HCT116 (cell line): ENCODE results near the gene GPR26.

Experiments used
- CEBPB ChIP-seq: IDR thresholded peaks from 2 replicates; pipeline ENCODE4 v1.6.1; 2012; ENCODE audit warnings: low read depth
- EGR1 ChIP-seq: IDR thresholded peaks from 2 replicates; pipeline ENCODE4 v1.6.1; 2012; ENCODE audit warnings: low read depth
- POLR2A ChIP-seq: IDR thresholded peaks from 2 replicates; pipeline ENCODE4 v1.7.0; 2011; ENCODE audit warnings: borderline replicate concordance; ENCODE audit not compliant: insufficient read depth, insufficient read length; ENCODE audit errors: extremely low read depth
- TF ChIP-seq, protein P1 (sequence below), 3 experiments: fragments of 200-600 bp in 1 of 3; sonication (generic) in 1 of 3; IDR thresholded peaks in 2 of 3; conservative IDR thresholded peaks in 1 of 3; 2 replicates each; pipeline ENCODE4 v1.5.1; 2012 to 2017; ENCODE audit warnings: low read depth in 2 of 3, low read length in 2 of 3, antibody characterized with exemption in 1 of 3, borderline replicate concordance in 1 of 3, control low read depth in 1 of 3, mild to moderate bottlenecking in 1 of 3, mixed read lengths in 1 of 3, mixed run types in 1 of 3, moderate library complexity in 1 of 3; ENCODE audit not compliant: insufficient read depth in 1 of 3

DNA sequence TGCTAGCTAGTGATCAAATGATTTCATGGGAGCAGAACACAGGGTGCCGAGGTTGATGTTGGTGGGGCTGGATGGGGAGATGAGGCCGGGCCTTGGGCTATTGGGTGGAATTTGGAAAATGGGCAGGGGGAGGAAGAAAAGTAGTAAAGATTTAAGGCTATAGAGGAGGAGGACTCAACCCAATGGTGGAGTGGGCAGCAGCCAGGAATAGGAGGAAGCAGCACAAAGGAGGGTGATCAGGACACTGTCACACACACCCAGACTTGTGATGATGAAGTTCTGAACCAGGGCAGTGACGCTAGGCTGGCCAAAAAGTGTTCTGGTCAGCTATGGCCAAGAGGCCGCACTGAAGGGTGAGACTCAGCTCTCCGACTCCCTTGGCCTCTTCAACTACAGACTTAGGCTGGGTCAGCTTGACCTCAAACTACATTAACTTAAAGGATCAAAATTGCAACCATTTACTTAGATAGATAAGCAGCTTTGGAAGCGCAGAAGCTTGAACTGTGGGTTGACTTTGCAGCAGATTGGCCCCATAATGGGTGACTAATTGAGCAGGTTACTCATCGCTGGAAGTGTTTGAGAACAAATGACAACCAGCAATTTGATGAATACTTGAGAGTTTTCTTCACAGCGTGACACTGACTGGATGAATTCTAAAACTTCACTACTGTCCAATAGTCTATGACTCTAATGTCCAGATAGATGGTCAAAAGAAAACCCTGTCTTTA lies 29.4 kb upstream of the GPR26 start:
- no peak for TF ChIP-seq EGR1
- TF ChIP-seq, protein P1, sequence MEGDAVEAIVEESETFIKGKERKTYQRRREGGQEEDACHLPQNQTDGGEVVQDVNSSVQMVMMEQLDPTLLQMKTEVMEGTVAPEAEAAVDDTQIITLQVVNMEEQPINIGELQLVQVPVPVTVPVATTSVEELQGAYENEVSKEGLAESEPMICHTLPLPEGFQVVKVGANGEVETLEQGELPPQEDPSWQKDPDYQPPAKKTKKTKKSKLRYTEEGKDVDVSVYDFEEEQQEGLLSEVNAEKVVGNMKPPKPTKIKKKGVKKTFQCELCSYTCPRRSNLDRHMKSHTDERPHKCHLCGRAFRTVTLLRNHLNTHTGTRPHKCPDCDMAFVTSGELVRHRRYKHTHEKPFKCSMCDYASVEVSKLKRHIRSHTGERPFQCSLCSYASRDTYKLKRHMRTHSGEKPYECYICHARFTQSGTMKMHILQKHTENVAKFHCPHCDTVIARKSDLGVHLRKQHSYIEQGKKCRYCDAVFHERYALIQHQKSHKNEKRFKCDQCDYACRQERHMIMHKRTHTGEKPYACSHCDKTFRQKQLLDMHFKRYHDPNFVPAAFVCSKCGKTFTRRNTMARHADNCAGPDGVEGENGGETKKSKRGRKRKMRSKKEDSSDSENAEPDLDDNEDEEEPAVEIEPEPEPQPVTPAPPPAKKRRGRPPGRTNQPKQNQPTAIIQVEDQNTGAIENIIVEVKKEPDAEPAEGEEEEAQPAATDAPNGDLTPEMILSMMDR (IDR thresholded peaks at IDR 0.05 in 2 of 3, conservative IDR thresholded peaks at IDR 0.05 in 1 of 3; ENCODE audit: borderline replicate concordance in 1 of 3, insufficient read depth in 1 of 3, low read depth in 2 of 3, low read length in 2 of 3), result no peak
- TF ChIP-seq POLR2A, result no peak
- TF ChIP-seq CEBPB, result no peak
